Natural killer cell (primary cell): ENCODE results near the gene INPP5B. TPM values are rescaled to one million over a fixed set of nuclear protein-coding genes. Genes with fewer than 3 reads are reported as not detected.

Experiments
- ATAC-seq, 3 donors: fragments of 150-1000 bp in 2 of 3; fragments of 200-7000 bp in 1 of 3; cut with Tn5 transposase; 1 replicate in 1 of 3; 2 replicates in 2 of 3; pipeline ENCODE4 v1.10.0; 2021; ENCODE audit warnings: mild to moderate bottlenecking in 2 of 3, moderate library complexity in 2 of 3
- DNase-seq, 2 donors: peaks; one replicate each; pipeline versions ENCODE4 v3.0.0 to v3.0.0-alpha.2; 2013 to 2021; ENCODE audit warnings: mixed read lengths in 1 of 2
- H3K27ac ChIP-seq: one replicate; pipeline ENCODE4 v1.5.1; 2013; ENCODE audit warnings: mild to moderate bottlenecking, low read length
- H3K27me3 ChIP-seq: one replicate; pipeline ENCODE4 v1.6.1; 2013; ENCODE audit warnings: low read length; ENCODE audit not compliant: control insufficient read depth, insufficient read depth
- H3K36me3 ChIP-seq: one replicate; pipeline ENCODE4 v1.6.1; 2013; ENCODE audit warnings: low read length; ENCODE audit not compliant: control insufficient read depth, insufficient read depth
- H3K4me1 ChIP-seq: one replicate; pipeline ENCODE4 v1.6.1; 2013; ENCODE audit warnings: low read length; ENCODE audit not compliant: control insufficient read depth, insufficient read depth
- H3K4me3 ChIP-seq: one replicate; pipeline ENCODE4 v1.5.1; 2013; ENCODE audit warnings: low read length
- H3K9me3 ChIP-seq: one replicate; pipeline ENCODE4 v1.6.1; 2013; ENCODE audit warnings: low read length; ENCODE audit not compliant: control insufficient read depth, insufficient read depth
- H3K27ac Mint-ChIP-seq, 2 donors: one replicate each; pipeline ENCODE4 v1.8.0; 2022; ENCODE audit warnings: mild to moderate bottlenecking in 2 of 2, mixed read lengths in 2 of 2, moderate library complexity in 1 of 2
- H3K27me3 Mint-ChIP-seq, 2 donors: one replicate each; pipeline ENCODE4 v1.8.0; 2022; ENCODE audit warnings: low read depth in 2 of 2, mixed read lengths in 2 of 2
- H3K36me3 Mint-ChIP-seq: one replicate; pipeline ENCODE4 v1.8.0; 2022; ENCODE audit warnings: mixed read lengths
- H3K4me1 Mint-ChIP-seq, 2 donors: one replicate each; pipeline ENCODE4 v1.8.0; 2022; ENCODE audit warnings: mixed read lengths in 2 of 2
- H3K4me3 Mint-ChIP-seq: one replicate; pipeline ENCODE4 v1.8.0; 2022; ENCODE audit warnings: mild to moderate bottlenecking, moderate library complexity, mixed read lengths
- H3K9me3 Mint-ChIP-seq, 2 donors: one replicate each; pipeline ENCODE4 v1.8.0; 2022; ENCODE audit warnings: mixed read lengths in 2 of 2
- CTCF ChIP-seq: fragments of 200-600 bp; IDR thresholded peaks from one replicate; pipeline ENCODE4 v1.8.0; 2022; ENCODE audit warnings: antibody characterized with exemption
- WGBS: methylation state at CpG from one replicate; pipeline ENCODE4 v1.1.7; 2013; ENCODE audit warnings: missing lambda C conversion rate; ENCODE audit not compliant: insufficient coverage; 5-methylcytosine and 5-hydroxymethylcytosine counted together
- intact Hi-C: fragments of 100-400 bp; cut with micrococcal nuclease; formaldehyde crosslinking; loops from one replicate; pipeline ENCODE4 v1.14.2; 2022
- total RNA-seq, 4 donors: library from RNA; stranded (reverse); fragments of 120-200 nt in 1 of 4; gene quantifications; one replicate each; pipeline versions ENCODE4 v1.2.3 to v1.2.4, GENCODE V29; 2013 to 2022

Gene INPP5B
- total RNA-seq, 3 donors from 2014 or later (not counting 1 experiment from before 2014, with no cell fraction given): 34.0 to 66.2 (median 54.7) TPM

- no peaks in the 10 kb centered on the region for H3K9me3 Mint-ChIP-seq
- 67% methylated on average over 3 of the region's 3 CpGs for WGBS
- Histone ChIP-seq H3K36me3 (peaks cover 64% of the 10 kb centered on the region), H3K27ac (no peak overlapping the region), H3K4me1 (no peaks in the 10 kb centered on the region), H3K4me3 (no peak overlapping the region), H3K27me3 (no peaks in the 10 kb centered on the region), H3K9me3 (no peaks in the 10 kb centered on the region)
- ATAC-seq (no peak), DNase-seq (no peak)
- intact Hi-C loops: no loop called here
- H3K27me3 Mint-ChIP-seq: no peaks in the 10 kb centered on the region
- no peak for TF ChIP-seq CTCF
- peaks cover 19% of the 10 kb centered on the region for H3K36me3 Mint-ChIP-seq
- no peak overlapping the region for H3K4me3 Mint-ChIP-seq
- H3K4me1 Mint-ChIP-seq: peaks cover 0 to 6% of the 10 kb centered on the region in 2 donors
- no peak overlapping the region for H3K27ac Mint-ChIP-seq
Measured at GRCh38 chr1:37836788-37837187, 110.1 kb downstream of the INPP5B start.

GRCh38 chr1:37831809-37832208, 115.0 kb downstream of the INPP5B start:
- H3K4me3 Mint-ChIP-seq: no peak overlapping the region
- no peaks in the 10 kb centered on the region for H3K27me3 ChIP-seq
- no peak overlapping the region for H3K4me3 ChIP-seq
- H3K27me3 Mint-ChIP-seq: no peaks in the 10 kb centered on the region
- H3K9me3 ChIP-seq: no peaks in the 10 kb centered on the region
- H3K4me1 ChIP-seq: no peaks in the 10 kb centered on the region
- no peak for TF ChIP-seq CTCF
- DNase-seq: no peak
- H3K27ac Mint-ChIP-seq: no peak overlapping the region
- H3K36me3 ChIP-seq: peaks cover 57% of the 10 kb centered on the region
- intact Hi-C loops: no loop called here
- H3K4me1 Mint-ChIP-seq: no peaks in the 10 kb centered on the region
- ATAC-seq: no peak
- no peaks in the 10 kb centered on the region for H3K9me3 Mint-ChIP-seq
- H3K36me3 Mint-ChIP-seq: peaks cover 26% of the 10 kb centered on the region
- 100% methylated on average over 2 of the region's 2 CpGs for WGBS
- H3K27ac ChIP-seq: no peak overlapping the region

GRCh38 chr1:37831109-37831508, 115.7 kb downstream of the INPP5B start:
- TF ChIP-seq CTCF: no peak
- Histone ChIP-seq H3K27me3 (no peaks in the 10 kb centered on the region), H3K27ac (no peak overlapping the region), H3K4me3 (no peak overlapping the region), H3K36me3 (peaks cover 51% of the 10 kb centered on the region), H3K4me1 (no peaks in the 10 kb centered on the region), H3K9me3 (no peaks in the 10 kb centered on the region)
- Mint-ChIP-seq H3K27ac (no peak overlapping the region), H3K36me3 (peaks cover 26% of the 10 kb centered on the region), H3K9me3 (no peaks in the 10 kb centered on the region), H3K27me3 (no peaks in the 10 kb centered on the region), H3K4me3 (no peak overlapping the region), H3K4me1 (no peaks in the 10 kb centered on the region)
- ATAC-seq (no peak), DNase-seq (no peak)
- 97% methylated on average over 4 of the region's 4 CpGs for WGBS
- intact Hi-C loops: no loop called here

GRCh38 chr1:37828410-37829074, 118.3 kb downstream of the INPP5B start:
- no peak overlapping the region for H3K4me3 ChIP-seq
- H3K27ac ChIP-seq: no peak overlapping the region
- Mint-ChIP-seq H3K4me1 (peaks cover 2 to 15% of the 10 kb centered on the region in 2 donors), H3K4me3 (no peak overlapping the region), H3K27me3 (no peaks in the 10 kb centered on the region), H3K36me3 (peaks cover 7% of the 10 kb centered on the region), H3K27ac (no peak overlapping the region), H3K9me3 (no peaks in the 10 kb centered on the region)
- ATAC-seq (no peak), DNase-seq (no peak)
- no peaks in the 10 kb centered on the region for H3K27me3 ChIP-seq
- intact Hi-C loops: no loop called here
- no peaks in the 10 kb centered on the region for H3K9me3 ChIP-seq
- TF ChIP-seq CTCF: no peak
- 100% methylated on average over 10 of the region's 12 CpGs for WGBS
- H3K4me1 ChIP-seq: no peaks in the 10 kb centered on the region
- H3K36me3 ChIP-seq: peaks cover 36% of the 10 kb centered on the region
